DMS53 (cell line): ENCODE measurements around the gene STRA6.

Experiments used
- DNase-seq: peaks from one replicate; lab custom pipeline; 2025; lab: John Stamatoyannopoulos, UW

STRA6 gene

GRCh38 chr15:74132681-74133651 lies 69.6 kb downstream of the STRA6 start:
- DNase-seq, result peak; percentile 46

DNA sequence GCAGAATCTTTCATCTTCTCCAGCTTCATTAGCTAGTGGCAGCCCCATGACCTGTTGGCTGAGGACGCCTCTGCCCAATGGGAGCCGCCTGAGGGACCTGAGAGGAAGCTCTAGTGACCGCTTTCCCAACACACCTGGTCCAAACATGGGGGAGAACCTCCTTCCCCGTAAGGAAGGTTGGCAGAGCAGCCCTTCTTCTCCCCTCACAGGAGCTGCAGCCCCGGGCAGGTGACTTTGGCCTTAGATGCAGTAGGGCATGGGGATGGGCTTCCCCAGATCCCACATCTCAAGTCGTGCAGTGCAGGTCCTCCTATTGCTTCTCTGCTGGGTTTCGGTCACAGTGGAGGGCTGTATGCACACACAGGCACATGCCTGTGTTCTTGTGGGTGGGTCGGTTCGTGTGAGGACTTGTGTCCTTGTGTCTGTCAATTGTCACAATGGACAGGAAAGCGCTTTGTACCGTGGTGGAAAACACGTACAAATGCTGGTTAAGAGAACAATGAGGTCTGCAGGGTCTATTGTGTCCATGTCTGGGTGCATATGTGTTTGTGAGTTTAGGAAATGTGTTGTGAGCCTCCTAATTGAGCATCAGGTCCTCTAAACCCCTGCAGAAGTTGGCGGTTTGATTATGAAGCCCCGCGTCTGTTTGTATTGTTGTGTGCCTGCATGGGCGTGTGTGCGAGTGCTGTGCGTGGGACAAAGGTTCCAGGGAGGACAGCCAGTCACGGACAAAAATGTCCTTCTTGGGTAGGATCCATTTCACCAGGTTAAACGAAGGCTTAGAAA lies 70.8 kb downstream of the STRA6 start:
- peak; percentile 24 for DNase-seq

GRCh38 chr15:74130849-74131627 lies 71.5 kb downstream of the STRA6 start:
- DNase-seq, result no peak

- peak; percentile 46 for DNase-seq
Measured at GRCh38 chr15:74130155-74130848, 72.3 kb downstream of the STRA6 start, which contains the start of gene ISLR2. TSS of gene ISLR2 (plus strand) at chr15:74130586. CDS start at chr15:74132755, 2,169 bp downstream.

DNA sequence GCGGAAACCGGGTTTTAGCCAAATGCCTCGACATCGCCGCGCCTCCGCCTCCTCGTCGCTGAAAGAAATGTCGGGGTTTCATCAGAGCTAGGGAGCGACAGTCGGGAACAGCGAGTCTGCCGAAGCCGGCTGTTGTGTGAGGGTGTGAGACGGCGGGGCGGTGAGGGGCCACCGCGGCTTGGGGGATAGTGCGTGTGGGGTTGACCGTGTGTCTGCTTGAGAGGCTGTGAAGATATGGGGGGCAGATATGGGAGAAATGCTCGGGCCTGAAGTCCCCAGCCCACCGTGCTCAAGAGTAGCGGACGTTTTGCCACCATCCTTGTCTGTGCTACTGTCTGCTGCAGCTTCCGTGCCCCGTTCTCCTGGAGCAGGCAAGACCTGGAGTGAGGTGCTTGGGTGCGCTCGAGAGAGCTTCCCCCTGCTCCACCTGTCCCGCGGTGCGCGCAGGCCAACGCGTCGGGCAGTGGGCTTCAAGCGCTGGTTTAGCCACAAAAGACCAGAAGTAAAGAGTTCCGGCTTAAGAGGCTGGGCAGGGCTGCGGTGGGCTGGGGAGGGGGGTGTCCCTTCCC lies 72.9 kb downstream of the STRA6 start:
- DNase-seq, result peak; percentile 60
